NCI-H82 (cell line): ENCODE data around the gene RNF17.
A peak's percentile ranks its signal among the peaks of the same experiment; 100 is the strongest.
"Not testable (repeated sequence)": the region's sequence is repeated elsewhere in the genome, so short reads cannot be mapped to it uniquely, and the experiment has no call there.

Source experiments
- DNase-seq: peaks from one replicate; lab custom pipeline; 2025; lab: John Stamatoyannopoulos, UW

The RNF17 gene

GRCh38 chr13:24742294-24742693 lies 21.7 kb upstream of the RNF17 start:
- DNase-seq: no peak

- DNase-seq: no peak
Observed at GRCh38 chr13:24742977-24743376, 21.0 kb upstream of the RNF17 start.

- no peak for DNase-seq
Observed at GRCh38 chr13:24744247-24744646, 19.7 kb upstream of the RNF17 start.

GRCh38 chr13:24745516-24745860 lies 18.5 kb upstream of the RNF17 start:
- no peak for DNase-seq

DNA sequence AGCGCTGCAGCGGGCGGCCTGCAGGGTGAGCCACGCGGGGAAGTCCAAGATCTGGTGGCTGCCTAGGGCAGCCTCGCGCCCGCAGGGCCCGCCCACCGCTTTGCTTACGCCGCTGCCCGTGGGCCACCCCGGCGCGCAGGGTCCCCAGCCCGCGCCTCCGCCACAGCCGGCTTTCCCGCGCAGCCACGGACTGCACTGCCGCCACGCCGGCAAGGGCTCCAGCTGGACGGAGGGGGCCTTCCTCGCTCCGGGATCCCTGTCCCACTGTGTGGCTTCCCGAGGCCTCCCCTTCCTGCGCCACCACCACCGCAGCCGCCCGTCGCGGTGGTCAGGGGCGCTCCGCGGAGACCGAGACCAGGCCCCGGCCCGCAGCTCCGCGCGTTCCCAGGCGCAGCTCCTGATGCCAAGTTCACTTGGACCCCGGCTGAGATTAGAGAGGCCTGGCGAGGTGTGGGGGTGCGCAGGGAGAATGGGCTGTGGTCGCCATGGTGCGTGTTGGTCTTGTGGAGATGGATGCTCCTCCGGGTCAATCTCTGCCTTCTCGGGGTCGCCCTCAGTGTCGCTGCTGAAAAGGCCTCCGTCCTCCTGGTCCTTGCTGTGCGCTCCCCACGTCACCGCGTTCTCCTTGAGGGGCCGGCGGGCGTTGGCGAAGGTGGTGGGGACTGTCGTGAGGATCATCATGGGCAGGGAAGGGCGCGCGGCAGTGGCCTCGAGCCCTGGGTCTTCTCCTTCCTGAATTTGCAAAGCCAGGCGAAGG lies 17.9 kb upstream of the RNF17 start:
- no peak for DNase-seq

DNA sequence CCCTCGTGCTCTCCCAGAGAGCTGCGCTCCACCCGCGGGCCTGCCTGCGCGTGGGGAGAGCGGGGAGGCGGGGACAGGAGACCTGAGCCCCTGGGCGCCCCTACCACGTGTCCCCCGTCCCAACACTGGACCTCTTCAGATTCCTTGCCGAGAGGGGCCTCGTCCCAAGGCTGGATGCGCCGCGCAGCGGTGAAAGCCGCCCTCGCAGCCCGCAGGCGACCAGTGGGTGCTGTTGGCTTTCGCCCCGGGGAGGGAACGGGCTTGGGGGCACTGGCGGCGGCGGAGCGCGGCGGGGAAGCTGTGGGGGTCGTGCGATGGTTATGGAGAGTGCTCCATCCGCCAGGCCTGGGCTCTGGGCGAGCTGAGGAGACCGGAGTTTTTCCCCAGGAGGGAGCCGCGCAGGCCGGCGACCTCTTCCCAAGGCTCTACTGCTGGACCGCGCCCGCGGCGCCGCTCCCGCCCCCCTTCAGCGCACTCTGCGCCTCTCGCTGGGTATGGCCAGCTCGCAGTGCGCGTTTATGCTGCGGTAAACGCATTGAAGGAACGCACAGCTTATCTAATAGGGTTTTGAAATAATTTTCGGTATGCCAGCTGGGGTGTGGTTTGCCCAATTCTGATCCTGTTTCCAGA lies 17.2 kb upstream of the RNF17 start:
- DNase-seq: peak; percentile 46

DNA sequence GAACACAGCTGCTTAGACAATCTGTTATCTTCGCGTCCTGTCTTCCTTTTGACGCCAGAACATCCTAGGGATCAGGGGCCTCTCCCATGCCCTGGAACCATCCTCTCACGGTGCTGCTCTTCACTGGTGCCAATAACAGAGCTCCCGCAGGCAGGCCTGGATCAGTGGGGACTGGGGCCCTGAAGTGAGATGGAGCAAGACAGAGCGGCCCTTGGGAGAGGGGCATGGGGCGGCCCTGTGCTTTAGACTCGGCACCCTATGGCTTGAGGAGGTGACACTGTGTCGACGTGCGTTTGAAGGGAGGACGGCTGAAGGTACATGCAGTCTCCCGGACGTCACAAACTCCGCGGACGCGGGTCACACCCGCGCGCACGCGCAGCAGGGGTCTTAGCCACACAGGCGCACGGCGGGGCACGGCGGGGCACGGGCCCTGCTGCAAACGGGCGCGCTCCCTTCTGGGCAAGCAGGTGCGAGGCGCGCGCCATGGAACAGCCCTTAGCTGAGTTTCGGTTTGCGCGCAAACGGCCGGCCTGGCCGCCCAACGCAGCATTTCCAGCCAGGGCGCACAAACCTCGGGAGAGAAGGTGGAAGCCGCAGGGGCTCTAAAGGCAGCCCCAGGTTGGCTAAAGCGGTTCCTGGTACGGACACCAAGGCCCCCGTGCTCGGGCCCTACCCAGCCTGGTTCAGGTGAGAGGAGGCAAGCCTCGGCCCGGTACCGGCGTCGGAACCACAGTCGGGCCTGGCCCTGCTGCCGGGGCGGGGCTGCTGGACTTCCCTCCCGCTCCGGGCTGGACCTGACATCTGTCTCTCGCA lies 16.5 kb upstream of the RNF17 start:
- DNase-seq: peak; percentile 42

DNA sequence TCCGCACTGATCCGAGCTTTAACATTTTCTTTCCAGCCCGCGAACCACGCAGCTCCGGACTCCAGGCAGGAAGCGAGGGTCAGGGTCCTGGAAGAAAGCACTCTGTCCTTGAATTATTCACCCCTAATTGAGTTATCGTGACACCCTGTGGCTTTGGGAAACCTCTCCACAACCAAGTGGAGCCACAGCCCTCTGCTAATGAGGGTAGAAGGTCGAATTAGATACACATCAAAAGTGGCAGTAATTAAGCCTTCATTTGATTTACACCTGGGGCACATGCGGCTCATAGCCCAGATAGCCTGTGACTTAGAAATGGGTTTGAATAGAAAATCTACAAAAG lies 15.9 kb upstream of the RNF17 start:
- DNase-seq: no peak

DNA sequence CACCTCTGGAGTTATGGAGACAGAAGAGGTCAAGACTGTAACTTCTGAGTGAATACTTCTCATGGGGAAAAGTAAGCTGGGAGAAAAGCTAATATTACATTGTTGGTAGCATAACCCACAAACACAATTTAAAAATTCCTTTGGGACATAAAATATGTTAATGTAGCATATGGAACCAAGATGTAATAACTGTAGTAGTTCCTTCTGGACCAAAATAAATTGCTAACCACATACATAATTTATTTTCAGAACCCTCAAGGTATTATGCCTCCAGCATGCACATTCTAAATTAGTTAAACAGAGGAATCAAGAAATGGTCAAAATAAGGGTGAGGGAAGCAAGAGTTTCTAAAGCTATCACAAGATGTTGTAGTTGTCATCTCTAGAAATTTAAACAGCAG lies 4.8 kb upstream of the RNF17 start:
- no peak for DNase-seq

DNA sequence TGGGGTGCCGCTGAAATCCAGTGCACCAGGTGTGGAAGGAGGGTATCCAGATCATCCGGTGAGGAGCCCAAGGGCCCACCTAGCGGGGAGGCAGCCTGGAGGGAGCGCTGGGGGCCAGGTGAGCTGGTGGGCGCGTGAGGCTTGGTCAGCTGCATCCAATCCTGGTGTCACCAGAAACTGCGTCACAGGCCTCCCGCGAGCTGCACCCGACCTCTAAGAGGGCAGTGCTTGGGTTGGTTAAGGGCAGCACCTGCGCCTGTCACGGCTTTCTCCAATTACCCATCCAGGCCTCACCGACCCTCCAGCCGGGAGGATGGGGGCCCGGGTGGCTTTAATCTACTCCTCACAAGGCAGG lies 284 bp downstream of the RNF17 start:
- no peak for DNase-seq

- no peak for DNase-seq
Observed at GRCh38 chr13:24777171-24777570, 13.2 kb downstream of the RNF17 start.

GRCh38 chr13:24784319-24784718 lies 20.4 kb downstream of the RNF17 start:
- DNase-seq: no peak

GRCh38 chr13:24788538-24788937 lies 24.6 kb downstream of the RNF17 start:
- no peak for DNase-seq

DNA sequence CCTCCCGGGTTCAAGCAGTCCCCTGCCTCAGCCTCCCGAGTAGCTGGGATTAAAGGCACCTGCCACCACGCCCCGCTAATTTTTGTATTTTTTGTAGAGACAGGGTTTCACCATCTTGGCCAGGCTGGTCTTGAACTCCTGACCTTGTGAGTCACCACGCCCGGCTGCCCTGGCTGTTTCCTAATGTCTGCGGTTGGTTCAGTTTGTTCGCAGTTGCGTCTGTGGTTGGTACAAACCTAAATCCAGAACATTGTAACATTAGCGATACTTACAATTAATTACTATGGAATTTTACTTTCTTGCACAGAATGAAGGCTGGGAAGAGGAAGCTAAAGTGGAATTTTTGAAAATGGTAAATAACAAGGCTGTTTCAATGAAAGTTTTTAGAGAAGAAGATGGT lies 38.1 kb downstream of the RNF17 start:
- DNase-seq: no peak

DNA sequence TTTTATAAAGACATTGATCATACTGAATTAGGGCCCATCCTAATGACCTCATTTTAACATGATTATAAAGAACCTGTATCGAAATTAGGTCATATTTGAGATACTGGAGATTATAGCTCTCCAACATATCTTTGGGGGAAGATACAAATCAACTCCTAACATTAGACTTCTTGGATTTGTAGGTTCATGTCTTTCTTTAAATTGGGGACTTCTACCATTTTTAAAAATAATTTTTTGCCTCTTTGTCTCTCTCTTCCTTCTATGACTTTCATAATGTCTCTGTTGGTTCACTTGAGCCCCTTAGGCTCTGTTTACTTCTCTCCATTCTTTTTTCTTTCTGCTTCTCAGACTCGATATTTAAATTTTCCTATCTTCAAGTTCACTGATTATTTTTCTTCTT lies 57.2 kb downstream of the RNF17 start:
- no peak for DNase-seq

GRCh38 chr13:24822640-24823039 lies 58.7 kb downstream of the RNF17 start:
- DNase-seq: no peak

GRCh38 chr13:24823122-24823710 lies 59.2 kb downstream of the RNF17 start:
- not testable (repeated sequence) for DNase-seq

DNA sequence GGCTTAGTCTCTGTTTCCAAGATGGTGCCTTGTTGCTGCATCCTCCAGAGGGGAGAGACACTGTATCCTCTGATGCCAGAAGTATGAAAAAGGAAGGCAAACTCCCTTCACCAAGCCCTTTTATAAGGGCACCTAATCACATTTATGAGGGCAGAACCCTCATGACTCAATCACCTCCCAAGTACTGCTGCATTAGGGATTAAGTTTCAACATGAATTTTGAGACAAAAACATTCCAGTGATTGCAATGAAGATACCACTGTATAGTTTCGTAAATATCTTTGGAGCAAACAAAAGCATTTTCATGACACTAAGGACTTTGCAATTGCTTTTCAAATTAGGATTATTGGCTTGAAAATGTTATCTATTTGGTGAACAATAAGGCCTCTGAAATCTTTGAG lies 63.8 kb downstream of the RNF17 start:
- no peak for DNase-seq

DNA sequence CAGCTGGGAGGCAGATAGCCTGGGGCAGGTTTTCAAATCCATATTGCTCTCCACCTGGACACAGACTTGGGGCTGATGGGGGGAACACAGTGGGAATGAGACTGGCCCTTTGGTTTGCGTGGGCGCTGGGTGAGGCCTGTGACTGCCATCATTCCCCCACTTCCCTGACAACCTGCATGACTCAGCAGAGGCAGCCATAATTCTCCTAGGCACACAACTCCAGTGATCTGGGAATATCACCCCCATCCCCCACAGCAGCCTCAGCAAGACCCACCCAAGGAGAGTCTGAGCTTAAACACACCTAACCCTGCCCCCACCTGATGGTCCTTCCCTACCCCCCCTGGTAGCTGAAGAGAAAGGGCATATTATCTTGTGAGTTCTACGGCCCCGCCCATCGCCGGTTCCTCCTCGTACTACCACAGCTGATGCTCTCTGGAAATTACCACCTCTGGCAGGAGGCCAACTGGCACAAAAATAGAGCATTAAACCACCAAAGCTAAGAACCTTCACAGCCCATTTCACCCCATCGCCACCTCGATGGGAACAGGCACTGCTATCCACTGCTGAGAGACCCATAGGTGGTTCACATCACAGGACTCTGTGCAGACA lies 71.0 kb downstream of the RNF17 start:
- peak; percentile 24 for DNase-seq

DNA sequence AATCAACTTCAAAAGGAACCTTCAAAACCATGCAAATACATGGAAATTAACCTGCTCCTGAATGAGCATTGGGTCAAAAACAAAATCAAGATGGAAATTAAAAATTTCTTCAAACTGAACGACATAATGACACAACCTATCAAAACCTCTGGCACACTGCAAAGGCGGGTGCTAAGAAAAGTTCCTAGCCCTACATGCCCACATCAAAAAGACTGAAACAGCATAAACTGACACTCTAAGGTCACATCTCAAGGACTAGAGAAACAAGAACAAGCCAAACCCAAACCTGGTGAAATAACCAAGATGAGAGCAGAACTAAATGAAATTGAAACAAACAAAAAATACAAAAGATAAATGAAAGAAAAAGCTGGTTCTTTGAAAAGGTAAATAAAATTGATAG lies 73.6 kb downstream of the RNF17 start:
- DNase-seq: not testable (repeated sequence)

GRCh38 chr13:24842549-24843274 lies 78.7 kb downstream of the RNF17 start:
- DNase-seq: no peak

- no peak for DNase-seq
Observed at GRCh38 chr13:24851546-24851945, 87.6 kb downstream of the RNF17 start.
